OCI-LY3 (cell line): ENCODE measurements around the gene TRPC4AP.

ENCODE experiments used
- EZH2phosphoT487 ChIP-seq: fragments of 200-600 bp; shearing (Covaris generic); IDR thresholded peaks from 2 replicates; pipeline ENCODE4 v1.6.1; 2018; ENCODE audit warnings: antibody characterized with exemption, mixed run types, low read depth
- TF ChIP-seq, protein P1 (sequence below): fragments of 200-600, 300-600 bp; sonication (generic); IDR thresholded peaks from 2 replicates; pipeline ENCODE4 v1.5.1; 2014; ENCODE audit warnings: antibody characterized with exemption, low read length, low read depth

- TF ChIP-seq, protein P1, sequence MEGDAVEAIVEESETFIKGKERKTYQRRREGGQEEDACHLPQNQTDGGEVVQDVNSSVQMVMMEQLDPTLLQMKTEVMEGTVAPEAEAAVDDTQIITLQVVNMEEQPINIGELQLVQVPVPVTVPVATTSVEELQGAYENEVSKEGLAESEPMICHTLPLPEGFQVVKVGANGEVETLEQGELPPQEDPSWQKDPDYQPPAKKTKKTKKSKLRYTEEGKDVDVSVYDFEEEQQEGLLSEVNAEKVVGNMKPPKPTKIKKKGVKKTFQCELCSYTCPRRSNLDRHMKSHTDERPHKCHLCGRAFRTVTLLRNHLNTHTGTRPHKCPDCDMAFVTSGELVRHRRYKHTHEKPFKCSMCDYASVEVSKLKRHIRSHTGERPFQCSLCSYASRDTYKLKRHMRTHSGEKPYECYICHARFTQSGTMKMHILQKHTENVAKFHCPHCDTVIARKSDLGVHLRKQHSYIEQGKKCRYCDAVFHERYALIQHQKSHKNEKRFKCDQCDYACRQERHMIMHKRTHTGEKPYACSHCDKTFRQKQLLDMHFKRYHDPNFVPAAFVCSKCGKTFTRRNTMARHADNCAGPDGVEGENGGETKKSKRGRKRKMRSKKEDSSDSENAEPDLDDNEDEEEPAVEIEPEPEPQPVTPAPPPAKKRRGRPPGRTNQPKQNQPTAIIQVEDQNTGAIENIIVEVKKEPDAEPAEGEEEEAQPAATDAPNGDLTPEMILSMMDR, result no peak
- no peak for TF ChIP-seq EZH2phosphoT487
These were observed 96.9 kb downstream of the TRPC4AP start for GRCh38 chr20:34995696-34996095.
